OCI-LY7 (cell line): ENCODE data around the gene CSHL1. TPM values are rescaled to one million over a fixed set of nuclear protein-coding genes. Genes with fewer than 3 reads are reported as not detected.

Source experiments
- BruUV-seq: library from RNA; stranded (reverse); fragments of 400-500 nt; replicated peaks from 2 replicates; lab custom pipeline; 2021; lab: Mats Ljungman, UMichigan
- CTCF ChIA-PET: fragments of 300-600 bp; sonication (Branson Sonifier 250); formaldehyde crosslinking; loops from one replicate; lab custom pipeline; 2022; ENCODE audit warnings: antibody characterized with exemption; ENCODE audit not compliant: unreplicated experiment; lab: Charles Lee
- POLR2A ChIA-PET: fragments of 300-600 bp; sonication (Branson Sonifier 250); formaldehyde crosslinking; loops from one replicate; lab custom pipeline; 2022; ENCODE audit warnings: antibody characterized with exemption; lab: Charles Lee
- DNase-seq: peaks from one replicate; pipeline ENCODE4 v3.0.0-alpha.2; 2015; ENCODE audit warnings: low spot score
- H2AFZ ChIP-seq: fragments of 200-600 bp; sonication (generic), shearing (Covaris generic); 2 replicates; pipeline ENCODE4 v1.6.1; 2014; ENCODE audit warnings: mild to moderate bottlenecking, antibody characterized with exemption, low read length, moderate library complexity
- H3K27ac ChIP-seq: fragments of 200-600 bp; sonication (generic); 2 replicates; pipeline ENCODE4 v1.5.1; 2014; ENCODE audit warnings: mixed run types, low read depth, mild to moderate bottlenecking, moderate library complexity, low read length, inconsistent platforms; ENCODE audit not compliant: poor library complexity, severe bottlenecking
- H3K36me3 ChIP-seq: fragments of 200-600 bp; sonication (generic); 2 replicates; pipeline ENCODE4 v1.6.1; 2014; ENCODE audit warnings: mild to moderate bottlenecking, antibody characterized with exemption, low read length, moderate library complexity, mixed read lengths; ENCODE audit not compliant: insufficient read depth
- H3K4me1 ChIP-seq: fragments of 200-600 bp; sonication (generic); 2 replicates; pipeline ENCODE4 v1.5.1; 2014; ENCODE audit warnings: mild to moderate bottlenecking, low read length; ENCODE audit not compliant: insufficient read depth, poor library complexity, severe bottlenecking
- H3K4me2 ChIP-seq: fragments of 200-600 bp; sonication (generic); 2 replicates; pipeline ENCODE4 v1.6.1; 2014; ENCODE audit warnings: mild to moderate bottlenecking, low read length
- H3K4me3 ChIP-seq: fragments of 200-600 bp; sonication (generic); 2 replicates; pipeline ENCODE4 v1.5.1; 2014; ENCODE audit warnings: mild to moderate bottlenecking, low read depth, low read length; ENCODE audit not compliant: poor library complexity, severe bottlenecking
- H3K79me2 ChIP-seq: fragments of 200-600 bp; sonication (generic); 2 replicates; pipeline ENCODE4 v1.6.1; 2016; ENCODE audit warnings: low read depth, mild to moderate bottlenecking, low read length, moderate library complexity, mixed read lengths; ENCODE audit not compliant: insufficient read depth
- H3K9me2 ChIP-seq: fragments of 200-600 bp; sonication (generic); 2 replicates; pipeline ENCODE4 v1.6.1; 2016; ENCODE audit warnings: mild to moderate bottlenecking, low read length, mixed read lengths; ENCODE audit not compliant: insufficient read depth
- H3K9me3 ChIP-seq: fragments of 200-600 bp; sonication (generic); 2 replicates; pipeline ENCODE4 v1.6.1; 2014; ENCODE audit warnings: mild to moderate bottlenecking, mixed run types, low read length, mixed read lengths
- H4K20me1 ChIP-seq: fragments of 200-600 bp; sonication (generic); 2 replicates; pipeline ENCODE4 v1.6.1; 2014; ENCODE audit warnings: mild to moderate bottlenecking, antibody characterized with exemption, low read length, moderate library complexity, mixed read lengths; ENCODE audit not compliant: insufficient read depth
- EZH2phosphoT487 ChIP-seq: fragments of 200-600 bp; sonication (generic); IDR thresholded peaks from 2 replicates; pipeline ENCODE4 v1.6.1; 2018; ENCODE audit warnings: low read depth, borderline replicate concordance, mild to moderate bottlenecking, mixed run types, antibody characterized with exemption, low read length, moderate library complexity, mixed read lengths
- intact Hi-C: fragments of 100-400 bp; cut with micrococcal nuclease; formaldehyde crosslinking; loops from one replicate; pipeline ENCODE4 v1.10.0; 2022; ENCODE audit not compliant: unreplicated experiment
- total RNA-seq, 2 experiments: library from RNA; depleted of rRNA in 1 of 2; stranded (reverse); fragments of >200 nt in 1 of 2; shearing (Covaris generic) in 1 of 2; gene quantifications; 2 replicates each; pipeline ENCODE4 v1.2.3, GENCODE V29; 2014 to 2022
- TF ChIP-seq, protein P1 (sequence below): fragments of 200-600 bp; sonication (generic); conservative IDR thresholded peaks from 2 replicates; pipeline ENCODE4 v1.5.1; 2014; ENCODE audit warnings: mild to moderate bottlenecking, antibody characterized with exemption, low read length, moderate library complexity, mixed read lengths

The CSHL1 gene
- total RNA-seq, 2 experiments from 2014 or later, result not detected

DNA sequence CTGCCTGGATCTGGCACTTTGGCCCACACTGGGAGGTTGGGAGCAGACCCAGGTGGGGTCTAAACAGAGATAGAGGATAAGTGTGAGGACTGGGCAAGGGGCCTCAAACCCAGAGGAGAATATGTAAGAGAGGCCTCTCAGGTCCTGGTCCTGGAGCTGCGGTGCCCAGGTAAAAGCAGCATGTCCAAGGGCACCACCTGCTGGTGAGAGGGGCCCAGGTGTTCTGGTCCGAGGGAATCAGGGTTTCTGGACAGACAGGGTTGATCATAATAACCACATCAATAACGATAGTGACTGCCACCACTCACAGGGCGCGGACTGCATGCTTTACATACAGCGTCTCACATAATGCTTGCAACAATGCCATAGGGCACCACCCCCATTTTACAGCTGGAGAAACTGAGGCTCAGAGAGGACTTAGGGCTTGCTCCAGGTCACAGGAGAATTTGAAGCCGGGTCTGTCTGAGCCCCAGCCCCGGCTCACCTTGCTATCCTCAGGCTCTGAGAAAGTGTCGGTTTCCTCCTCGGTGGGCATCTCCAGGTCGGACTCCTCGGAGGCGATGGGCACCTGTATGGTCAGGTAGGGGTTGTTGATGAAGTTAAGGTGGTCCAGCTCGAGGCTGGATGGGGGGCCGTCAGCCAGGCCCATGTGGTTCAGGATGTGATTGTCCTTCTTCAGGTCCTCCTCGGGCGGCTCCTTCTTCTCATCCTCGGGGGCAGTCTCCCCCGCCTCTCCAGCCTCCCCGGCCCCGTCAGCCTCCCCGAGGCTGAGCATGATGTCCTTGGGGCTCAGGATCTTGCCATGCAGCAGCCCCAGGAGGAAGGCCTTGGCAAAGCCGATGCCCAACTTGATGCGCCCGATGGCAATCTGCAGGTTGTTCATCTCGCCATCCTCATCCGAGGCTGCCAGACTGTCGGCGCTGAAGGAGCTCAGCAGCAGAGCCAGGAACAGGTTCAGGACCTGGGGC lies 40.2 kb upstream of the CSHL1 start:
- BruUV-seq, result no TSS peak
- H2AFZ ChIP-seq, result no peak overlapping the region
- no peaks in the 10 kb centered on the region for H3K79me2 ChIP-seq
- H3K4me1 ChIP-seq, result peaks cover 54% of the 10 kb centered on the region
- no peaks in the 10 kb centered on the region for H4K20me1 ChIP-seq
- no peaks in the 10 kb centered on the region for H3K9me2 ChIP-seq
- POLR2A ChIA-PET, result interaction anchor here (0.6 to 2.7 kb wide), 5 partner anchors 17 to 108 kb away, joined by 3 to 21 read pairs (median 4); no protein-coding TSS in a partner anchor
- CTCF ChIA-PET, result interaction anchor here (0.6 to 3.4 kb wide), 5 partner anchors 29 to 39 kb away, joined by 3 to 55 read pairs (median 4); partner anchors contain the start of gene GH1
- H3K27ac ChIP-seq, result no peak overlapping the region
- TF ChIP-seq, protein P1, sequence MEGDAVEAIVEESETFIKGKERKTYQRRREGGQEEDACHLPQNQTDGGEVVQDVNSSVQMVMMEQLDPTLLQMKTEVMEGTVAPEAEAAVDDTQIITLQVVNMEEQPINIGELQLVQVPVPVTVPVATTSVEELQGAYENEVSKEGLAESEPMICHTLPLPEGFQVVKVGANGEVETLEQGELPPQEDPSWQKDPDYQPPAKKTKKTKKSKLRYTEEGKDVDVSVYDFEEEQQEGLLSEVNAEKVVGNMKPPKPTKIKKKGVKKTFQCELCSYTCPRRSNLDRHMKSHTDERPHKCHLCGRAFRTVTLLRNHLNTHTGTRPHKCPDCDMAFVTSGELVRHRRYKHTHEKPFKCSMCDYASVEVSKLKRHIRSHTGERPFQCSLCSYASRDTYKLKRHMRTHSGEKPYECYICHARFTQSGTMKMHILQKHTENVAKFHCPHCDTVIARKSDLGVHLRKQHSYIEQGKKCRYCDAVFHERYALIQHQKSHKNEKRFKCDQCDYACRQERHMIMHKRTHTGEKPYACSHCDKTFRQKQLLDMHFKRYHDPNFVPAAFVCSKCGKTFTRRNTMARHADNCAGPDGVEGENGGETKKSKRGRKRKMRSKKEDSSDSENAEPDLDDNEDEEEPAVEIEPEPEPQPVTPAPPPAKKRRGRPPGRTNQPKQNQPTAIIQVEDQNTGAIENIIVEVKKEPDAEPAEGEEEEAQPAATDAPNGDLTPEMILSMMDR, result peak; percentile 94
- TF ChIP-seq EZH2phosphoT487, result no peak
- DNase-seq, result peak; percentile 84
- intact Hi-C loops, result loop anchor here (1.0 to 2.0 kb wide), 2 partner anchors 32 to 74 kb away; no protein-coding TSS in a partner anchor
- H3K4me3 ChIP-seq, result no peak overlapping the region
- H3K4me2 ChIP-seq, result peak overlapping the region; percentile 33
- no peaks in the 10 kb centered on the region for H3K9me3 ChIP-seq
- H3K36me3 ChIP-seq, result no peaks in the 10 kb centered on the region

DNA sequence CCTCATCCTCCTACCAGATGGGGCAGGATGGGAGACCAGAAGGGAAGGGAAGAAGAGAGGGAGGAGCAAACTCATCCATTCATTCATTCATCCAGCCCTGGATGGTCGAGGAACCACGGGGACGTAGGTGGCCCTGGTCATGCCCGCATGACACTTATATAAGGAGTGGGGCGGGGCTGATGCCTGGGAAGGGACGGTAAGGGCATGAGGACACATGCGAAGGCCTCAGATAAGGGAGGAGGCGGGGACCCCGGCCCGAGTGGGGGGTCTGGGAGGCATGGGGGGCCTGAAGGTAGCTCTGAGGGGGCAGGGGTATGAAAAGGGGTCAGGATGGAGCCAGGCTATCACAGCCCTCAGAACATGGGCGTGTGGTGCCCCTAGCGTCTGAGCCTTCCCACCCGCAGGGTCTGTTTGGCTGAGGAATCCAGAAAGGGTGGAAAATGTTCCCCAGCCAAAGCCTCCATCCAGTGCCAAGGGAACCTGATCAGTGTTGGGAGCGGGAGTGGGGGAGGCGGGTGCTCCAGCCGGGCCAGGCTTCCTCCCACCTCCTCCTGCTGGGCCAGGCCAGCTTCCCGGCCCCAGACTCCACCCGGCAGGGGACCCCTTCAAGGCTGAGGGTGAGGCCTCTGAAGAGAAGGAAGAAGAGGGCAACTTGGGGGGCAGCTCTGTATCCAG lies 38.7 kb upstream of the CSHL1 start:
- no peak overlapping the region for H3K4me3 ChIP-seq
- DNase-seq, result no peak
- no peaks in the 10 kb centered on the region for H4K20me1 ChIP-seq
- TF ChIP-seq EZH2phosphoT487, result no peak
- TF ChIP-seq, protein P1, result no peak
- no peaks in the 10 kb centered on the region for H3K9me2 ChIP-seq
- H2AFZ ChIP-seq, result no peak overlapping the region
- no TSS peak for BruUV-seq
- no peak overlapping the region for H3K27ac ChIP-seq
- POLR2A ChIA-PET, result interaction anchor here (0.6 to 2.7 kb wide), 7 partner anchors 15 to 106 kb away, joined by 3 to 21 read pairs (median 4); no protein-coding TSS in a partner anchor
- H3K4me2 ChIP-seq, result 0 out of 2 replicates have a peak overlapping the region, but pooled peaks have one; percentile 33
- intact Hi-C loops, result loop anchor here (2.0 kb wide), 1 partner anchor 75 kb away; no protein-coding TSS in a partner anchor
- no peaks in the 10 kb centered on the region for H3K9me3 ChIP-seq
- H3K79me2 ChIP-seq, result no peaks in the 10 kb centered on the region
- CTCF ChIA-PET, result interaction anchor here (0.7 to 3.4 kb wide), 4 partner anchors 12 to 38 kb away, joined by 4 to 55 read pairs (median 8); partner anchors contain the start of gene GH1
- no peaks in the 10 kb centered on the region for H3K36me3 ChIP-seq
- H3K4me1 ChIP-seq, result peaks cover 58% of the 10 kb centered on the region
